DMS 273 treated with DMSO at 0.1 percent for 48 hours (cell line): ENCODE measurements around the gene C1orf21.

Source experiments
- DNase-seq: peaks from one replicate; lab custom pipeline; 2025; lab: John Stamatoyannopoulos, UW

The C1orf21 gene

GRCh38 chr1:184556665-184557064 lies 169.8 kb downstream of the C1orf21 start:
- no peak for DNase-seq

GRCh38 chr1:184557423-184558347 lies 170.9 kb downstream of the C1orf21 start:
- DNase-seq: no peak

GRCh38 chr1:184558691-184559090 lies 171.9 kb downstream of the C1orf21 start:
- no peak for DNase-seq

- no peak for DNase-seq
Observed at GRCh38 chr1:184559117-184559713, 172.4 kb downstream of the C1orf21 start.

- DNase-seq: no peak
Observed at GRCh38 chr1:184562806-184563205, 176.0 kb downstream of the C1orf21 start.

GRCh38 chr1:184563308-184563707 lies 176.5 kb downstream of the C1orf21 start:
- no peak for DNase-seq

GRCh38 chr1:184567009-184567408 lies 180.2 kb downstream of the C1orf21 start:
- no peak for DNase-seq

GRCh38 chr1:184567637-184568036 lies 180.8 kb downstream of the C1orf21 start:
- no peak for DNase-seq

- DNase-seq: no peak
Observed at GRCh38 chr1:184568148-184568547, 181.3 kb downstream of the C1orf21 start.

GRCh38 chr1:184569106-184569505 lies 182.3 kb downstream of the C1orf21 start:
- DNase-seq: no peak

- DNase-seq: no peak
Observed at GRCh38 chr1:184574588-184574987, 187.8 kb downstream of the C1orf21 start.

- DNase-seq: no peak
Observed at GRCh38 chr1:184576822-184577221, 190.0 kb downstream of the C1orf21 start.

GRCh38 chr1:184577319-184577718 lies 190.5 kb downstream of the C1orf21 start:
- DNase-seq: no peak

GRCh38 chr1:184582411-184582810 lies 195.6 kb downstream of the C1orf21 start:
- DNase-seq: no peak

GRCh38 chr1:184583849-184584248 lies 197.0 kb downstream of the C1orf21 start:
- no peak for DNase-seq

- no peak for DNase-seq
Observed at GRCh38 chr1:184588701-184589100, 201.9 kb downstream of the C1orf21 start.

GRCh38 chr1:184590163-184590750 lies 203.4 kb downstream of the C1orf21 start:
- no peak for DNase-seq

GRCh38 chr1:184593597-184593996 lies 206.8 kb downstream of the C1orf21 start:
- DNase-seq: no peak

- no peak for DNase-seq
Observed at GRCh38 chr1:184595596-184595995, 208.8 kb downstream of the C1orf21 start.

GRCh38 chr1:184596950-184597645 lies 210.3 kb downstream of the C1orf21 start:
- no peak for DNase-seq

- no peak for DNase-seq
Observed at GRCh38 chr1:184597650-184598357, 211.0 kb downstream of the C1orf21 start.
